Fibroblast of villous mesenchyme (primary cell): Measurements from ENCODE around the gene TTYH3. TPM values are rescaled to one million over a fixed set of nuclear protein-coding genes. Genes with fewer than 3 reads are reported as not detected.
A peak's percentile ranks its signal among the peaks of the same experiment; 100 is the strongest.

Experiments used
- DNase-seq: peaks from one replicate; pipeline ENCODE4 v3.0.0-alpha.2; 2010; ENCODE audit warnings: low read depth
- H3K4me3 ChIP-seq: 2 replicates; pipeline ENCODE4 v1.5.1; 2011; ENCODE audit warnings: low read depth, mild to moderate bottlenecking, low read length
- CTCF ChIP-seq: IDR thresholded peaks from 2 replicates; pipeline ENCODE4 v1.5.1; 2012; ENCODE audit warnings: low read depth, mild to moderate bottlenecking, low read length; ENCODE audit not compliant: insufficient read depth
- total RNA-seq: library from RNA; depleted of rRNA; stranded (reverse); fragments of >200 nt; gene quantifications from 2 replicates; pipeline ENCODE4 v1.2.3, GENCODE V29; 2012

The TTYH3 gene
- total RNA-seq, 1 donor: 61.3 TPM

DNA sequence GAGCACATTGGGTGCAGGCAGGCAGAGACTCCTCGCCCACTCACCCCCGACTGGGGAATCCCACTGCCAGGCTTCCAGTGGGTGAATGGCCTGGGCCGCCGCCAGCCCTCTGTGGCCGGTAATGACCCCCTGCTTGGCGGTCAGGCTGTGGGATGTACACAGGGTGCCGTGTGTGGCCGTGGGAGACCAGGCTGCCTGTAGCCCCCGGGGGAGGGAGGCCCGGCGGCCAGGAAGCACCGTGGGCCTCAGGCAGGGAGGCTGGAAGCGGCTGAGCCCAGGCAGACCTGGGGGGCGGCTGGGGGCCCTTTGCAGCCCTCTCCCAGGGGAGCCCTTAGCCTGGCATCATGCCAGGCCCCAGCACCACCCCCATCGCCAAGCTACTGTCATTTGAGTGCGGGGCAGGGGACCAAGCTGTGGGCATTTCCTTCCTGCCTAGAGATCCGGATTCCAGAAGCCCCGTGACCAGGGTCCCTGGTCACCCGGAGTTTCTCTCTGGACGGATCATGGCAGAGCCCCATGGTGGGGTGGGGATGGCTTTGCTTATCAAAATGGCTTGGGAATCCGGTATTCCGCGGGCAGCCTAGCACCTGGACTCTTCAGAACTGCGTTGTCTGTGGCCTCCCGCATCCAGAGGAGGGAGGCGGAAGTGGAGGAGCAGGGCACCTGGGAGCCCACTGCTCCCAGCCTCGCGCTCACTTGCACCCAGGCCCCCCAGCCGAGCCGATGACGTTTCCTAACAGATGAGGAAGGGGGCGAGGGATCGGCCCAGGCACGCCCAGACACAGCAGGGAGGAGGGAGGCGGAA, 1.1 kb downstream of the TTYH3 start:
- no peak for TF ChIP-seq CTCF
- DNase-seq: peak; percentile 77
- peak overlapping the region; percentile 94 for H3K4me3 ChIP-seq

DNA sequence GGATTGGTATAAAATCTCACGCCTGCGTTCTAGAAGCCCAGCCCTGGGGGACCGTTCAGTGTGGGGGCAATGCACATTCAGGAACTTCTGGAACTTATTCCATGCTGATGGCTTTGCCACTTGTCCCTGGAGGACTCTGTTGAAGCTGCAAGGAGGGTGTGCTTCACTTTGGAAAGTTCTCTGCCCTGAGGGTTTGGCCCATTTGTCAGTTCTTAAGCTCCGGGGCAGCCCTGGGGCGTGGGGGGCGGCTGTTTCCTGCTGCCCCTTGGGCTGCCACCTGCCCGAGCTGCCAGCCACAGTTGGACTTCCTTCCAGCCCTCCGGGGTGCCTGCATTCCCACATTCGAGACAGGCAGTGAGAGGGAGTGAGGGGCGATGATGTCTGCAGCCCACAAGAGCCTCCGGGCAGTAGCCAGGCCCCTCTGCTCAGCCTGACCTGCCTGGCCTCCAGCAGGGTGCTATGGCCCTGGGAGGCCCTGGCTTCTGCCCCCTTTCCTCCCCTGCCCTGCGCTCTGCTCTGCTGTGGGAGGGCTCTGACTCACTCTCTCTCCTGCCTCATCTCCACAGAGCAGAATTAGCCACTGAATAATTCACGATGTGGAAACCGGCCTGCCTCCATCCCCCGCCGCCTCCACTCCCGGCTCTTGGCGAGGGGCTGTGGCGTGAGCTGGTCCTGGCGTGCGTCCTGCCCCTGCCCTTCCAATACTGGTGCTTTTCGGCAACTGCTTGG, 1.9 kb downstream of the TTYH3 start:
- peak; percentile 90 for DNase-seq
- TF ChIP-seq CTCF: no peak
- peak overlapping the region; percentile 94 for H3K4me3 ChIP-seq

DNA sequence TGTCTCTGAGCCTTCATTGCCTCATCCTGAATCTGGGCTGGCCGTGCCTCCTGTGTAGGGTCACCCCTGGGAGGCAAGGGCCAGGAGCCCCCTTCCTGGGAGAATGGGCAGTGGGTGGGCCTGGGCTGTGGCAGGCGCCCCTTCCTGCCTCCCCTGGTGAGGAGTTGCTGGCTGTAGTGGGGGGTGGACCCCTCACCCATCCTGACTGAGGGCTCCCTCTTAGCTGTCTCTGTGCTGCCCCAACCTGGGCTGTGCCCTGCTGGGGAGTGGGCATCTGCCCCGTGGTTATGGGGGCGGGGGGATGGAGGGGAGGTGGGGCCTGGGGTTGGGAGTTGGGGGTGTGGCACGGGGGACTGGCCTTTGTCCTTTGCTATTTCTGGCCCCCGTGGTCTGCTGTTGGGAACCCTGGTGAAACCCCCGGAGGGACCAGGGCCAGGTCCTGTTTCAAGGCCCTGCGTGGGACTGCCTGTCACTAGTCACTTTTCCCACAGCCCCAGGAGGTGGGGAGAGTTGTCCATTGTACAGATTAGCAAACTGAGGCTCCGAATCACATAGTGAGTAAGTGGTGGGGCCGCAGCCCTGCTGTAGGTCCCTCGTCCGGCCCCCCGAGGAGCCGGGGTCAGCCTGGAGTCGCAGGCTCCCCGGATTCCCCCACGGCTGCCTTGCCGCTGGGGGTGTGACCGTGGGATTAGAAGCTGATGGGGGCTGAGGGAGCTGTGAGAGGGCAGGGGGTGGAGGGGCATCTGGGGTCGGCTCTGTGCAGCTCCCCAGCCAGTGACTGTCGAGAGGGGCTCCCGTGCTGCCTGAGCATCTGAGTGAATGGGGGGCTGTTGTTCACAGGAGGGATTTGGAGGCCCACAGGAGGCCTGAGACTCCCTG, 2.7 kb downstream of the TTYH3 start:
- no peak for TF ChIP-seq CTCF
- peak overlapping the region; percentile 94 for H3K4me3 ChIP-seq

GRCh38 chr7:2635148-2635668, 3.4 kb downstream of the TTYH3 start:
- H3K4me3 ChIP-seq: no peak overlapping the region
- no peak for DNase-seq
- TF ChIP-seq CTCF: no peak

More for the DNA sequence above, 2.7 kb downstream of the TTYH3 start:
- no peak for DNase-seq

GRCh38 chr7:2635810-2636701, 4.3 kb downstream of the TTYH3 start:
- no peak for DNase-seq
- TF ChIP-seq CTCF: no peak
- H3K4me3 ChIP-seq: no peak overlapping the region
